HEK293T (cell line): Measurements from ENCODE around the gene FBXO8.

Experiments
- ELF4 ChIP-seq: fragments of 450-650 bp; IDR thresholded peaks from 2 replicates; pipeline ENCODE4 v1.6.1; 2017; ENCODE audit warnings: antibody characterized with exemption
- FOXM1 ChIP-seq: fragments of 450-650 bp; IDR thresholded peaks from 2 replicates; pipeline ENCODE4 v1.6.1; 2017; ENCODE audit warnings: mild to moderate bottlenecking, borderline replicate concordance
- LEF1 ChIP-seq: fragments of 450-650 bp; IDR thresholded peaks from 2 replicates; pipeline ENCODE4 v1.6.1; 2017; ENCODE audit warnings: mild to moderate bottlenecking, borderline replicate concordance
- SP1 ChIP-seq: fragments of 450-650 bp; IDR thresholded peaks from 2 replicates; pipeline ENCODE4 v1.6.1; 2017
- TARDBP ChIP-seq: fragments of 450-650 bp; IDR thresholded peaks from 2 replicates; pipeline ENCODE4 v1.6.1; 2016

DNA sequence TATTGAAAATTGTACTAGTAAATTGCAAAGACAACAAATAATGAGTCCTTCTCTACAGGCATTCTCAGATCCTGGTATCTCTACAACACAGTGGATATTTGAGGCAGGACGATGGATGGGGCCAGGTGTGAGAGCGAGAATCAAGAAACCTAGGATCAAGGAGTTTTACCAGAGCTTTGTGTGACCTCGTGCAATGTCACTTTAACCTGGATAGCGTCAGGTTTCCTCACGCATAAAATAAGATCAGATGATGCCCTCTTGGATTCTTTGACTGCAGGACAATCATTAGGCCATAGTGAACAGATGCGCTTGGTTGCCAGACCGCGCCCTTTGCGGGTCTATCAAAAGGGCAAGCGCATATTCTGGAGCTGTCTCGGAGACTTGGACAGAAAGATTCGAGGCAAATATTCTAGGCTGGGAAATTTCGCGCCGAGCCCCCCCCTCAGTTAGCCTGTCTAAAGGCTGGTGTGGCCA, 66.6 kb downstream of the FBXO8 start:
- TF ChIP-seq LEF1 (no peak), FOXM1 (no peak), SP1 (no peak), TARDBP (no peak), ELF4 (no peak)
